Subcutaneous abdominal adipose tissue (tissue), 5 donors: ENCODE data around the gene GCNT1.
"Not testable (repeated sequence)": the region's sequence is repeated elsewhere in the genome, so short reads cannot be mapped to it uniquely, and the experiment has no call there.

ENCODE experiments used
- H3K27ac ChIP-seq: one replicate; pipeline ENCODE4 v1.7.0; 2013; ENCODE audit warnings: low read depth, mild to moderate bottlenecking, inconsistent platforms, low read length, moderate library complexity
- H3K27me3 ChIP-seq, 5 donors: one replicate each; pipeline ENCODE4 v1.7.0; 2013; ENCODE audit warnings: low read length in 5 of 5, inconsistent platforms in 1 of 5; ENCODE audit not compliant: control insufficient read depth in 5 of 5, insufficient read depth in 4 of 5
- H3K36me3 ChIP-seq, 5 donors: one replicate each; pipeline ENCODE4 v1.7.0; 2013; ENCODE audit warnings: low read length in 5 of 5; ENCODE audit not compliant: control insufficient read depth in 5 of 5, insufficient read depth in 5 of 5
- H3K4me1 ChIP-seq, 5 donors: one replicate each; pipeline ENCODE4 v1.7.0; 2013; ENCODE audit warnings: low read length in 5 of 5, mild to moderate bottlenecking in 3 of 5, moderate library complexity in 1 of 5; ENCODE audit not compliant: control insufficient read depth in 5 of 5, insufficient read depth in 5 of 5
- H3K4me3 ChIP-seq, 5 donors: one replicate each; pipeline ENCODE4 v1.7.0; 2013; ENCODE audit warnings: low read length in 5 of 5, low read depth in 1 of 5
- H3K9ac ChIP-seq, 5 donors: one replicate each; pipeline ENCODE4 v1.7.0; 2013; ENCODE audit warnings: low read length in 5 of 5, mild to moderate bottlenecking in 4 of 5, moderate library complexity in 3 of 5
- H3K9me3 ChIP-seq, 5 donors: one replicate each; pipeline ENCODE4 v1.7.0; 2013; ENCODE audit warnings: low read length in 5 of 5; ENCODE audit not compliant: control insufficient read depth in 5 of 5
- donor health status: healthy.
- donor health status: healthy.
- donor health status: healthy.
- donor health status: healthy.
- donor health status: healthy.

GCNT1 gene

DNA sequence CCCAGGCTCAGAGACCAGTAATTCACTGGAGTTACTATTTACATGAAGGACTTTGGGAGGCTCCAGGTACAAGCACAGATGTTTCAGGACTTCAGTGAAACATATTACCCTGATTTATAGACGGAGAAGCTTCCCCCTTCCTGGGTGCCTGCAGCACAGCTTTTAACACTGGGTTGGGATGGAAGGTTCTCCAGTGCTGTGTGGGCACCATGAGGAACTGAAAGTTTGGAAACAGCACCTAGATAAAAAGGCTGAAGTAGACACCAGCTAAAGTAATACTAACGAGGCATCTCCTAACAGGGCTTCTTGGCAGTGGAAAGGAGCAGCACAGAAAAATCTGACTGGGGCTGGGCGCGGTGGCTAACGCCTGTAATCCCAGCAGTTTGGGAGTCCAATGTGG, 70.7 kb downstream of the GCNT1 start:
- Histone ChIP-seq H3K36me3 (no peaks in the 10 kb centered on the region), H3K27ac (no peak overlapping the region), H3K9ac (no peak overlapping the region), H3K4me1 (peaks cover 0 to 5% (median 0%) of the 10 kb centered on the region in 5 donors), H3K27me3 (no peaks in the 10 kb centered on the region), H3K4me3 (no peak overlapping the region), H3K9me3 (peaks cover 0 to 2% (median 0%) of the 10 kb centered on the region in 5 donors)

DNA sequence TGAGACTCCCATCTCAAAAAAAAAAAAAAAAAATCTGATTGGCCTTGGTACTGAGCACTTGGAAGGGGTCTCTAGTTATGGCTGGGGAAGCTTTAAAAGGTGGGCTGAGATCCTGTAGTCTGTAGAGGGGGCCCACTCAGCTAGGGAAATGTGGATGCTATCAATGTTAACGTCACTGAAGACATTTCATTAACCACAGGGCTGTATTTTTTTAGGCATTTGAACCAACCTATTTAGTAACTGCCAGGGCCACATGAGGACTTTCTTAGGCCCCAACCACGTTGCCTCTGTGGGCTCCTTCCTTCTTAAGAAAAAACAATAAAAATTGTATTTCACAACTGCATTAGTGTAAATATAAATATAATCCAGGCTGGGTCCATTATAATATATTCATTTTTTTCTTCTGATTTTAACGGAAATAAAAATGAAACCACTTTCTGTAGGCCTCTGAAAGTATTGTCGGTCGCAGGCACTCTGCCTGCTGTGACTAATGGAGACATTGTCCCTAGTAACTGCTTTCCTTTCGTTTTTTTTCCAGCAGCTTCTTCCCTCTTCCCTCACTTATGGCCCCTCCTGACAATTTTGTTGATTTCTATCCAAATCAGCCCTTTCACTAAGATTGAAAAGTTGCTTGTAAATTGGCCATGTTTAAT, 71.6 kb downstream of the GCNT1 start:
- Histone ChIP-seq H3K27me3 (no peaks in the 10 kb centered on the region), H3K36me3 (no peaks in the 10 kb centered on the region), H3K9me3 (peaks cover 0 to 2% (median 0%) of the 10 kb centered on the region in 5 donors), H3K4me1 (peaks cover 0 to 5% (median 0%) of the 10 kb centered on the region in 5 donors), H3K4me3 (no peak overlapping the region), H3K27ac (no peak overlapping the region), H3K9ac (peak overlapping the region in 1 of 5 donors; percentile 30)

DNA sequence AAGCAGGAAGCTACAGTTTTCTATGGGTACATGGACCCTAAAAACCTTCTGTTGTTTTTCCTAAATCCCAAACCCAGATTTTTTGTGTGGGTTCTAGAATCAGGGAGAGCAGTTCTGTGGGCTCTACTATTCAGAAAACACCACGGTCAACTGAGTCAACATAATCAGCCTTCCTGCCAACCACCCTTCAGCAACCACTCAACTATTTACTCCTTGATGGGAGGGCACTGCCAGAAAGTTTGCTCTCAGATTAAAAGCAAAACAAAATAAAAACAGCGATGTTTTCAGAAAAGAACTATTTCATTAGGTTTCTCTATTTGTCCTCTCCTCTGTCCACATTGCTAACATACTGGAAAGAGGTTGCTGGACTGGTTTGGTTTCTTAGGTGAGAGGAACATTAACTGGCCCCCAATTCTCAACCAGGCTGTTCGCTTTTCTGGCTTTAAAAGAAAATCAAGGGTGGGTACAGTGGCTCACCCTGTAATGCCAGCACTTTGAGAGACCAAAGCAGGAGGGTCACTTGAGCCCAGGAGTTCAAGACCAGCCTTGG, 72.3 kb downstream of the GCNT1 start:
- Histone ChIP-seq H3K27me3 (no peaks in the 10 kb centered on the region), H3K9me3 (peaks cover 0 to 2% (median 0%) of the 10 kb centered on the region in 5 donors), H3K4me3 (no peak overlapping the region), H3K27ac (no peak overlapping the region), H3K4me1 (peaks cover 0 to 5% (median 0%) of the 10 kb centered on the region in 5 donors), H3K9ac (no peak overlapping the region), H3K36me3 (no peaks in the 10 kb centered on the region)

DNA sequence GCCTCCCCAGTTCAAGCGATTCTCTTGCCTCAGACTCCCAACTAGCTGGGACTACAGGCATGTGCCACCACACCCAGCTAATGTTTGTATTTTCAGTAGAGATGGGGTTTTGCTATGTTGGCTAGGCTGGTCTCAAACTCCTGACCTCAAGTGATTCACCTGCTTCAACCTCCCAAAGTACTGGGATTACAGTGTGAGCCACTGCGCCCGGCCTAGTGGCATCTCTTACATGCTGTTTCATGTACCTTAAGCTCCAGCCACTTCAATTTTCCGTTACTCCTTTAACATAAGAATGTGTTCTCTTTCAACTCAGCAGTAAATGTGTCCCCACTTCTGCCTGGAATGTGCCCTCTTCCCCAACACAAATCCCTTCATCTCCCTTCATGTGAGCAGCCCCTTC, 73.9 kb downstream of the GCNT1 start:
- H3K27ac ChIP-seq, H3K9ac ChIP-seq, H3K4me1 ChIP-seq, H3K4me3 ChIP-seq, H3K9me3 ChIP-seq, H3K36me3 ChIP-seq, H3K27me3 ChIP-seq: not testable (repeated sequence)

DNA sequence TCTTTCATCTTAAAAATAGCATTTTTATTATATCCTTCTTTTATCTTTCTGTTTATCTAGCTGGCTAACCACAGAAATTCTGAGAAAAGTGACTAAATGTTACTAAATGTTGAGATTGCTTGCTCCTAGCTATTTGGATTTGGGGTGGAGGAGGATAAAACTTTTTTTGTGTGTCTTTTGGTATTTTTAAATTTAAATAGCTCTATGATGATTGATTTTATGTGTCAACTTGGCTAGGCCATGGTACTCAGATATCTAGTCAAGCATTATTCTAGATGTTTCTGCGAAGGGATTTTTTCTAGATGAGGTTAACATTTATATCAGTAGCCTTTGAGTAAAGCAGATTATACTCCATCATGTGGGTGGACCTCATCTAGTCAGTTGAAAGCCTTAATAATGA, 75.0 kb downstream of the GCNT1 start:
- H3K27ac ChIP-seq, result no peak overlapping the region
- no peaks in the 10 kb centered on the region for H3K9me3 ChIP-seq
- no peak overlapping the region for H3K4me3 ChIP-seq
- H3K4me1 ChIP-seq, result peaks cover 0 to 5% (median 3%) of the 10 kb centered on the region in 5 donors
- H3K9ac ChIP-seq, result no peak overlapping the region
- no peaks in the 10 kb centered on the region for H3K27me3 ChIP-seq
- no peaks in the 10 kb centered on the region for H3K36me3 ChIP-seq

DNA sequence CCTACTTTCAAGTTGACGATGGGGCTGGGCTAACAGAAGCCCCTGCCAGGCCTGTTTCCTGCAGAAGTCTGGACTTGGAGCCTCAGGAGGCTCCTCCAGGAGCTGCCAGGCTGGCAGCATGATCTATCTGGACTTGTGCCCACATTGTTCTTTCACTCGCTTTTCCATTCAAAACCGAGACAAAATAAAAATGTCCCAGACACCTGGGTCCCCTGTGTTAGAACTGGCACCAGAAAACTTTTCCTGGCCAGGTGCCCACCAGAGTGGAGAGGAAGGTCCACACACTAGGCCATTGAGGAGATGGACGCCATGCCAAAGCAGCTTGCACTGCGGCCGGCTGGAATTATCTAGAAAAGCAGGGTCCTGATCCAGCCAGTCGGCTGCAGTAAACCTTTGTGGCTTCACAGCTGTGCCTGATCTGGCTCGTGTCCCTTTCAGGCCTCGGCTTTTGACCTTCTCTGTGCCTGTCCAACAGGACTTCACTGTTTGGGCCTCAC, 78.2 kb downstream of the GCNT1 start:
- H3K9ac ChIP-seq, result no peak overlapping the region
- peaks cover 0 to 5% (median 3%) of the 10 kb centered on the region in 5 donors for H3K4me1 ChIP-seq
- H3K4me3 ChIP-seq, result no peak overlapping the region
- H3K27me3 ChIP-seq, result no peaks in the 10 kb centered on the region
- H3K27ac ChIP-seq, result no peak overlapping the region
- no peaks in the 10 kb centered on the region for H3K9me3 ChIP-seq
- H3K36me3 ChIP-seq, result no peaks in the 10 kb centered on the region

DNA sequence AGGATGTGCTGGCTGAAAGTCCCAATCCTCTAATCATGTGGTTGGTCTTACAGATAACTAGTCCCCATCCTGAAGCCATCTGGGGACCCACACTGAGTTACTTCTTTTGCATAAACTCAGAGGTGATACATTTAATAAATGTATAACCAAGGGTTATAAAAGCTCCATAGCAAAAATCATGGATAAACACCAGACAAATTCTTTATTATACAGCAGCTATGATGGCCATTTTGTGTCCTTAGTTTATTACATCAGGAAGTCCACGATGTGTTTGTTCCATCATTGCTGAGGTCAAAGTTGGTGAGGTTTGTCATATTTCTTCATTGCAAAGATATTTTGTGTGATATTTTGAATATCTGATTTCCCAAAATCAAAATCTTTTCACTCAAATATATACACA, 80.2 kb downstream of the GCNT1 start:
- Histone ChIP-seq H3K9me3 (no peaks in the 10 kb centered on the region), H3K9ac (no peak overlapping the region), H3K4me3 (no peak overlapping the region), H3K36me3 (no peaks in the 10 kb centered on the region), H3K27ac (no peak overlapping the region), H3K4me1 (peaks cover 0 to 5% (median 0%) of the 10 kb centered on the region in 5 donors), H3K27me3 (no peaks in the 10 kb centered on the region)

DNA sequence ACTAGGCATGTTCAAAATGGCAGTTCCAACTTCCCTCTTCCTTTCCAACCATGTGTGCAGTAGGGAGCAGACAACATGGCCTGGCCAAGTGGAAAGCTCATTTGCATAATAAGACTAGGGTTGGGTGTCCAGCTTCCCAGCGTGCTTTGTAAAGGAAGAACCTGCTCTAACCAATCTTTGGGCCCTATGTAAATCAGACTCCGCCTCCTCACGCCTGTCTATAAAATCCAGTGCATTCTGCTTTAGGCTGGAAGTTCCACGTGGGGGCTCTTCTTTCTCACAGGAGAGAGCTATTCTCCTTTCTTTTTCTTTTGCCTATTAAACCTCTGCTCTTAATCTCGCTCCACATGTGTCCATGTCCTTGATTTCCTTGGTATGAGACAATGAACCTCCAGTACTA, 83.4 kb downstream of the GCNT1 start:
- H3K27me3 ChIP-seq, result no peaks in the 10 kb centered on the region
- peaks cover 0 to 5% (median 3%) of the 10 kb centered on the region in 5 donors for H3K4me1 ChIP-seq
- no peaks in the 10 kb centered on the region for H3K9me3 ChIP-seq
- H3K27ac ChIP-seq, result no peak overlapping the region
- H3K9ac ChIP-seq, result no peak overlapping the region
- H3K36me3 ChIP-seq, result no peaks in the 10 kb centered on the region
- H3K4me3 ChIP-seq, result no peak overlapping the region

DNA sequence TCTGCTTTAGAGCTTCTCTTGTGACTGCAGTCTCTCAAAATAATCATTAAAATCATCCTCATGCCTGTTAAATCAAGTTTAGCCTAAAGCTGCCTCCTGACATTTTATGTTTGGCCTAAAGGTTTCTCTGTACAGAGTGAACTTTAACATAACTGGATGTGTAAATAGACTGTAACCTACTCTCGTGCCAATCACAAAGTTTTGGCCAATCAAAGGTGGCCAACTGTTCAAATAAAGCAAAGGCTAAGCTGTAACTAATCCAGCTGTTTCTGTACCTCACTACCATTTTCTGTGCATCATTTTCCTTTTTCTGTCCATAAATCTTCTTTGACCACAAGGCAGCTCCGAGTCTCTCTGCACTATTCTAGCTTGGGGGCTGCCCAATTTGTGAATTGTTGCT, 86.2 kb downstream of the GCNT1 start:
- Histone ChIP-seq H3K4me3 (no peak overlapping the region), H3K4me1 (peaks cover 0 to 5% (median 0%) of the 10 kb centered on the region in 5 donors), H3K36me3 (no peaks in the 10 kb centered on the region), H3K27me3 (no peaks in the 10 kb centered on the region), H3K9me3 (no peaks in the 10 kb centered on the region), H3K27ac (no peak overlapping the region), H3K9ac (no peak overlapping the region)

DNA sequence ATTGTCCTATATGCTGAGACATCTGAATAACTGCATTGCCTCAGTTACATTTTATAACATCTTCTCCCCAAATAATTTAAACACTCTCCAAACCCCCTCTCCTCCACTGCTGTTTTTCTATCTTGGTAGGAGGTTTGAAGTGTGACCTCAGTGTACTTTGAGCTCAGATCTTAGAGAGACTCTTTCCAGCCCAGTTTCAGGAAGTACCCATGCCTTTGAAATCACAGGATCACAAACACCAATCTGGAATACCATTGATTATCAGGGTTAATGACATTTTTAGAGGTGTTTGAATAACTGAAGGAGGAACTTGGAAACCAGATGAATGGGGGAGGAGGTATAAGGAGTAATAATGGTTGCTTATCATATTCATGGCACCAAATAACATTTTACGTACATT, 93.2 kb downstream of the GCNT1 start:
- Histone ChIP-seq H3K4me1 (no peaks in the 10 kb centered on the region), H3K4me3 (no peak overlapping the region), H3K9ac (no peak overlapping the region), H3K9me3 (no peaks in the 10 kb centered on the region), H3K36me3 (no peaks in the 10 kb centered on the region), H3K27me3 (no peaks in the 10 kb centered on the region), H3K27ac (no peak overlapping the region)
